Hepatocyte (in vitro differentiated cells): ENCODE measurements around the gene CES1.

Experiments
- EZH2phosphoT487 ChIP-seq: fragments of 200-600 bp; sonication (generic); IDR thresholded peaks from one replicate; pipeline ENCODE4 v1.6.1; 2018; ENCODE audit warnings: antibody characterized with exemption, mild to moderate bottlenecking, low read depth, moderate library complexity; ENCODE audit not compliant: unreplicated experiment, severe bottlenecking
- TF ChIP-seq, protein P1 (sequence below): fragments of 200-600 bp; sonication (generic); IDR thresholded peaks from 2 replicates; pipeline ENCODE4 v1.5.1; 2016; ENCODE audit warnings: antibody characterized with exemption, mild to moderate bottlenecking; ENCODE audit not compliant: poor library complexity

DNA sequence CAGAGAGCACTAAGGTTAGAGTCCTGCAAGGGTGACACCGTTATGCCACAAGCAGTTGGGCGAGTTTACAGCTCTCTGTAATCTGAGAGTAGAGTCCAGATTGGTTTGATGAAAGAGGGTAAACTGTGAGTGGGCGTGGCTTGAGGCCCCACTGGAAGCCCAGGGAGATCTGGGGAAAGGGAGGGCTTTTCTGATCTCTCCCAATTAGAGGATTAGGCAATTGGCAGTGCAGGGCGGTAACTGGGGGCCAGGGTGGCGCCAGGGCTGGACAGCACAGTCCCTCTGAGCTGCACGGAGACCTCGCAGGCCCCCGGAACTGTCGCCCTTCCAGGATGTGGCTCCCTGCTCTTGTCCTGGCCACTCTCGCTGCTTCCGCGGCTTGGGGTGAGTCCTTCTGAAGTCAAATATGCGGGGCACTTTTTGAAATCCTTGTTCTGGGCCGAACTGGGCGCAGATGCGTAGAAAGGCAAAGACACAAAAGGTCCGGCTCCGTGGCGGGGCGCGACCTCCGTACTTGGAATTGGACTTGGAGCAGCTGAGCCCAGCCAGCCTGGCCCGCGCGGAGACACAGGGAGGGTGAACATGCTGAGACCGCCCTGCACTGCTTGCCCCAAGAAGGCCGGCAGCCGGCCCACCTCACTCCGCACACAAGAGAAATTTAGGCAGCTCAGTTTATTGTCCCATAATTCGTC is 72.4 kb downstream of the CES1 start:
- TF ChIP-seq, protein P1, sequence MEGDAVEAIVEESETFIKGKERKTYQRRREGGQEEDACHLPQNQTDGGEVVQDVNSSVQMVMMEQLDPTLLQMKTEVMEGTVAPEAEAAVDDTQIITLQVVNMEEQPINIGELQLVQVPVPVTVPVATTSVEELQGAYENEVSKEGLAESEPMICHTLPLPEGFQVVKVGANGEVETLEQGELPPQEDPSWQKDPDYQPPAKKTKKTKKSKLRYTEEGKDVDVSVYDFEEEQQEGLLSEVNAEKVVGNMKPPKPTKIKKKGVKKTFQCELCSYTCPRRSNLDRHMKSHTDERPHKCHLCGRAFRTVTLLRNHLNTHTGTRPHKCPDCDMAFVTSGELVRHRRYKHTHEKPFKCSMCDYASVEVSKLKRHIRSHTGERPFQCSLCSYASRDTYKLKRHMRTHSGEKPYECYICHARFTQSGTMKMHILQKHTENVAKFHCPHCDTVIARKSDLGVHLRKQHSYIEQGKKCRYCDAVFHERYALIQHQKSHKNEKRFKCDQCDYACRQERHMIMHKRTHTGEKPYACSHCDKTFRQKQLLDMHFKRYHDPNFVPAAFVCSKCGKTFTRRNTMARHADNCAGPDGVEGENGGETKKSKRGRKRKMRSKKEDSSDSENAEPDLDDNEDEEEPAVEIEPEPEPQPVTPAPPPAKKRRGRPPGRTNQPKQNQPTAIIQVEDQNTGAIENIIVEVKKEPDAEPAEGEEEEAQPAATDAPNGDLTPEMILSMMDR: no peak
- TF ChIP-seq EZH2phosphoT487: no peak
